Coronary artery (tissue), 2 donors: ENCODE data around the gene LSM11.

Source experiments
- DNase-seq: peaks from one replicate; pipeline ENCODE4 v3.0.0-alpha.2; 2017; ENCODE audit warnings: low spot score
- H3K27ac ChIP-seq, 2 donors: fragments of 200-600 bp; sonication (generic); one replicate each; pipeline ENCODE4 v1.5.1; 2016 to 2019
- H3K4me3 ChIP-seq: fragments of 200-600 bp; sonication (generic); 2 replicates; pipeline ENCODE4 v1.5.1; 2016; ENCODE audit warnings: mild to moderate bottlenecking, moderate library complexity
- TF ChIP-seq, protein P1 (sequence below): fragments of 200-600 bp; sonication (generic); IDR thresholded peaks from one replicate; pipeline ENCODE4 v1.5.1; 2019; ENCODE audit warnings: antibody characterized with exemption

The LSM11 gene

DNA sequence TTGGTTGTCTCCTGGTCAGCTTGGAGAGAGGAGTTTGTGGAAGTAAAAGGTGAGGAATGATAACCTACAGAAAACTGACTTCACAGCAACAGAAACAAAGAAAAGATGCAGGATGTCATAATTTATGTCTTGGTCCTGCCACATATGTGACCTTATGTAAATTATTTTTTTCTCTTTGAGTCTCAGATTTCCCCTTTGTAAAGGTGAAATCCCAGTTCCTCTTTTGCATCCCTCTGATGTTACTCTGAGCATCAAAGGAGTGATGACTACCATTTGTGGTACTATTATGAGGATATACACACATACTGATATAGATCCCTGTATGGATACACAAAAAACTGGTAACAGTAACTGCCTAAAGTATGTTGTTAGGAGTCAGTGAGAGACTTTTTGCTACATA lies 13.7 kb upstream of the LSM11 start:
- TF ChIP-seq, protein P1, sequence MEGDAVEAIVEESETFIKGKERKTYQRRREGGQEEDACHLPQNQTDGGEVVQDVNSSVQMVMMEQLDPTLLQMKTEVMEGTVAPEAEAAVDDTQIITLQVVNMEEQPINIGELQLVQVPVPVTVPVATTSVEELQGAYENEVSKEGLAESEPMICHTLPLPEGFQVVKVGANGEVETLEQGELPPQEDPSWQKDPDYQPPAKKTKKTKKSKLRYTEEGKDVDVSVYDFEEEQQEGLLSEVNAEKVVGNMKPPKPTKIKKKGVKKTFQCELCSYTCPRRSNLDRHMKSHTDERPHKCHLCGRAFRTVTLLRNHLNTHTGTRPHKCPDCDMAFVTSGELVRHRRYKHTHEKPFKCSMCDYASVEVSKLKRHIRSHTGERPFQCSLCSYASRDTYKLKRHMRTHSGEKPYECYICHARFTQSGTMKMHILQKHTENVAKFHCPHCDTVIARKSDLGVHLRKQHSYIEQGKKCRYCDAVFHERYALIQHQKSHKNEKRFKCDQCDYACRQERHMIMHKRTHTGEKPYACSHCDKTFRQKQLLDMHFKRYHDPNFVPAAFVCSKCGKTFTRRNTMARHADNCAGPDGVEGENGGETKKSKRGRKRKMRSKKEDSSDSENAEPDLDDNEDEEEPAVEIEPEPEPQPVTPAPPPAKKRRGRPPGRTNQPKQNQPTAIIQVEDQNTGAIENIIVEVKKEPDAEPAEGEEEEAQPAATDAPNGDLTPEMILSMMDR: no peak
- Histone ChIP-seq H3K4me3 (no peak overlapping the region), H3K27ac (no peak overlapping the region)
- DNase-seq: no peak

DNA sequence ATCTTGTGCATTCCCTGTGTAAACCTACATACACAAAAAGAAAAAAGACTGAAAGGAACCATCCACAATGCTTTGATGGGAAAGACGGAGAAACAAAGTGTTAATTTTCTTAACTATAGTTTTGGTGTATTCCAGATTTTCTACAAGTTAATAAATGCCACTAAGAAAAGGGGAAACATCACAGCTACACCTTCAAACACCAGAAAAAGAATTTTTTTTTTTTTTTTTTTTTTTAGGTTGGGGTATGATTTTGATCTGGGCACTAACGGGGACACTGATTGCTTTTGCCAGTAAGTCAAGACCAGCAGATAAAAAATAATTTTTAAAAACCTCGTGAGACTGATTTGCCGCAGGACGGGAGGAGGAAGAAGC lies 12.6 kb upstream of the LSM11 start:
- TF ChIP-seq, protein P1: no peak
- peak overlapping the region; percentile 94 to 95 for H3K27ac ChIP-seq
- DNase-seq: no peak
- peak overlapping the region; percentile 83 for H3K4me3 ChIP-seq

DNA sequence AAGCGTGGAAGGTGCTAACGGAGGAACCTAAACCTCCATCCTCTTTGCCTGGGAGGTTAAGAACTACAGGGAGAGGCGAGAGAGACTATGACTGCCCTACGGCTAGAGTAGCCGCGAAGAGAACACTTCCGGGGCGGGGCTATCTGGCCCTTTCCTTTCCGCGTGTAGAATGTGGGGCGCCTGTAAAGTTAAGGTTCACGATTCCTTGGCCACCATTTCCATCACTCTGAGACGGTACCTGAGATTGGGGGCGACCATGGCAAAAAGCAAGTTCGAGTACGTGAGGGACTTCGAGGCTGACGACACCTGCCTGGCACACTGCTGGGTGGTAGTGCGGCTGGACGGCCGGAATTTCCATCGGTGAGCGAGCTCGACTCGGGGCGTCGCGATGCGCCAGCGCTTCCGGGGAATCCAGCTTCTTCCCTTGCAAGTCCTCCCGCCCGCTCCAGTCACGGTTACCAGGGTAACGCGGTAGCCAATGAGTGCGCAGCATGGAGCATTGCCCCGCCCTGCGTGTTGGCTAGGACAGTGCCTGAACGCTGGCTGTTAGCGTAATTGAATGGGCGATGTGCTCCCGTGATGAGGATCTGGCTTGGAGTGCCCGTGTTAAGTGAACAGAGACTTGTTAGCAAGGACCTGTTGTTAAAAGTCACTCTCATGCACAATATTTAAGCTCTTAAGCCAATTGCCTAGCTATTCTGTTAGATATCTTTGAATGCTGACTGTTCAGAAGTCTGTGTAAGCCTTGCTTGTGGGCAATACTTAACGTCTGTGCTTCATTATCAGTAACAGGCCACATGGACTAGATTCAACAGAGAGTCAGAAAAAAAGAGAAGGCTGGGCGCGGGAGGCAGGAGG lies 12.0 kb upstream of the LSM11 start, which contains the start of gene THG1L:
Gene THG1L (plus strand): TSS at position 149 of the 858 bp plus-strand sequence. CDS start 21 bp downstream, at position 170.
- H3K27ac ChIP-seq: peak within 1 kb of the TSS; percentile 94 to 95
- peak within 1 kb of the TSS; percentile 83 for H3K4me3 ChIP-seq
- DNase-seq: peak; percentile 99
- TF ChIP-seq, protein P1: no peak

DNA sequence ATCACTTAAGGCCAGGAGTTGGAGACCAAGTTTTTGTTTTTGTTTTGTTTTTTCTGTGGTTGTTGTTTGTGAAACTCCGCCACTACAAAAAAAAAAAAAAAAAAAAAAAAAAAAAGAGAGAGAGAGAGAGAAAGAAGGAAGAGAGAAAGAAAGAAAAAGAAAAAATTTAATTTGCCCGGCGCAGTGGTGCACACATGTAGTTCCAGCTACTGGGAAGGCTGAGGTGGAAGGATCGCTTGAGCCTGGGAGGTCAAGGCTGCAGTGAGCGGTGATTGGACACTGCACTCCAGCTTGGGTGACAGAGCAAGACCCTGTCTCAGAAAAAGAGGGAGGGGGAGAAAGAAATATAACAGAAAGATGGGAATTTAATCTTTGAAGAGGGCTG lies 11.4 kb upstream of the LSM11 start:
- no peak for DNase-seq
- Histone ChIP-seq H3K27ac (no peak overlapping the region), H3K4me3 (no peak overlapping the region)
- TF ChIP-seq, protein P1: no peak

DNA sequence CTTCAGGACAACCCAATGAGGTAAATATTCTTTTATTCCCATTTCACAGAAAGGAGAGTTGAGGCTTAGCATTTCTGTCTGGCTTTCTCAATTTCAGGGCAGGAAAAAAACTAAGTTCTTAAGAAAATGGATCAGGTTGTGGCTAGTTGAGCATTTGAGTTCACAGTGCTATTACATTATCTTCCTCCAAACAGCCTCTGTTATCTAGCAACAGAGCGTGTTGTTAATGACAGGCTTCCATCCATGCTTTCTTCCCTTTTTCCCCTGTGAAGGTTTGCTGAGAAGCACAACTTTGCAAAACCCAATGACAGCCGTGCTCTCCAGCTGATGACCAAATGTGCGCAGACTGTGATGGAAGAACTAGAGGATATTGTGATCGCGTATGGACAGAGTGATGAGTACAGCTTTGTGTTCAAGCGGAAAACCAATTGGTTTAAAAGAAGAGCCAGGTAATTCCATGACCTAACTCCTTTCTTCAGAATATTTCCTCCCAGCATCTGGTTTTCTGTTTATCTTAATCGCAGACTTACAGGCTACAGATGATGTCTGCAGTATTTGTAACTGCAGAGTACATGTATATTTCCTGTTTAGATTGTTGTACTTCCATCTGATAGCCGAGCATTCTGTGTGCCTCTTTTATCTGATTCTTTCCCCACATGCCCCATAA lies 10.8 kb upstream of the LSM11 start:
- no peak overlapping the region for H3K27ac ChIP-seq
- H3K4me3 ChIP-seq: no peak overlapping the region
- no peak for DNase-seq
- TF ChIP-seq, protein P1: no peak

DNA sequence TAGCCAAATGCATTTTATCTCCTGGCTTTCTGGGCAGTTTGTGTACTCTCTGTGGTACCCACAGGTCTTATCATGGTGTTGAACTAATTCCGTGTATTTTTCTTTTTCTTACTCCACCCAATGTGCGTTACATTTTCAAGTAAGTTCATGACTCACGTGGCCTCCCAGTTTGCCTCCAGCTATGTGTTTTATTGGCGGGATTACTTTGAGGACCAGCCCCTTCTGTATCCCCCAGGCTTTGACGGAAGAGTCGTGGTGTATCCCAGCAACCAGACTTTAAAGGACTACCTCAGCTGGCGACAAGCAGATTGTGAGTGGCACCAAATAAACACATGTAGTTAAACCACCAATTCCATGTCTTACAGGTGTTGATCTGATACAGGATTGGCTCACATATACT lies 9.1 kb upstream of the LSM11 start:
- no peak overlapping the region for H3K27ac ChIP-seq

More for the DNA sequence above, 9.1 kb upstream of the LSM11 start:
- TF ChIP-seq, protein P1: no peak
- DNase-seq: no peak
- no peak overlapping the region for H3K4me3 ChIP-seq
